Esophagus squamous epithelium (tissue), 5 donors: ENCODE data around the gene TXN2. TPM values are rescaled to one million over a fixed set of nuclear protein-coding genes. Genes with fewer than 3 reads are reported as not detected.

Experiments
- DNase-seq: peaks from one replicate; lab custom pipeline; 2025; lab: John Stamatoyannopoulos, UW
- H3K27ac ChIP-seq, 4 donors: fragments of 200-600 bp; sonication (generic); one replicate each; pipeline ENCODE4 v1.5.1; 2016 to 2019; ENCODE audit warnings: mild to moderate bottlenecking in 1 of 4
- H3K27me3 ChIP-seq, 4 donors: fragments of 200-600 bp; sonication (generic); 1 replicate in 3 of 4; 2 replicates in 1 of 4; pipeline versions ENCODE4 v1.5.1 to v1.6.0; 2017 to 2021; ENCODE audit warnings: antibody characterized with exemption in 1 of 4
- H3K36me3 ChIP-seq, 3 donors: fragments of 200-600 bp; sonication (generic); one replicate each; pipeline ENCODE4 v1.5.1; 2016 to 2019
- H3K4me1 ChIP-seq, 3 donors: fragments of 200-600 bp; sonication (generic); one replicate each; pipeline ENCODE4 v1.5.1; 2017 to 2019
- H3K4me3 ChIP-seq, 4 donors: fragments of 200-600 bp; sonication (generic); 1 replicate in 3 of 4; 2 replicates in 1 of 4; pipeline ENCODE4 v1.5.1; 2016 to 2019; ENCODE audit warnings: mild to moderate bottlenecking in 2 of 4, moderate library complexity in 1 of 4
- H3K9me3 ChIP-seq, 3 donors: fragments of 200-600 bp; sonication (generic); one replicate each; pipeline ENCODE4 v1.5.1; 2016 to 2019
- CTCF ChIP-seq, 6 experiments: fragments of 450-650 bp in 4 of 6; fragments of 200-600 bp in 2 of 6; sonication (generic) in 2 of 6; IDR thresholded peaks; one replicate each; pipeline ENCODE4 v1.5.1; 2016 to 2019; ENCODE audit warnings: antibody characterized with exemption in 6 of 6, mild to moderate bottlenecking in 4 of 6, moderate library complexity in 4 of 6
- POLR2A ChIP-seq, 4 donors: fragments of 450-650 bp; IDR thresholded peaks; one replicate each; pipeline ENCODE4 v1.6.1; 2017; ENCODE audit warnings: antibody characterized with exemption in 4 of 4, mild to moderate bottlenecking in 4 of 4, moderate library complexity in 3 of 4
- WGBS, 2 donors: methylation state at CpG; one replicate each; pipeline ENCODE4 v1.1.5; 2018; 5-methylcytosine and 5-hydroxymethylcytosine counted together
- intact Hi-C: fragments of 100-400 bp; cut with DNase I; formaldehyde crosslinking; loops from one replicate; pipeline ENCODE4 v1.15.0; 2022
- total RNA-seq, 4 donors: library from RNA; depleted of rRNA; stranded (reverse); fragments of >200 nt; gene quantifications; one replicate each; pipeline ENCODE4 v1.1.0, GENCODE V29; 2016
- donor health status: DM: yes; HTN: yes; CAD: no.

Gene TXN2
- total RNA-seq, 4 donors from 2014 or later: 58.4 to 88.4 (median 72.3) TPM

DNA sequence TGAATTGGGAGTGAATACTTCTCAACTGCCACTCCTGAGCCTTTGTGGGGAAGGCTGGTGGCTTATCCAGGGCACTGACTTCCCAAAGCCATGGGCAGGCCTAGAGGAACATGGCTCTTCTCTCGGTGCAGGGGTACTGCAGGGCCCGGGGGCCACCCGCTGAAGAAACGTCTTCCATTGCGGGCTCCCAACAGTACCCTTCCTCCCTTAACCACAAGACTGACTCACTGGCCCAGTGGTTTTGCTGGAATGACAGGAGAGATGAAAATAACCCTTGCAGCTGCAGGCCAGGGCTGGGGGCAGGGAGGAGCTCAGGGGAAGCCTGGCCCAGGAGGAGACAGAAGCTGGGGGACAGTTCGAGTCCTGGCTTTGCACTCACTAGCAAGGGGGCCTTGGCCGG, 13.5 kb downstream of the TXN2 start:
- H3K36me3 ChIP-seq: peaks cover 0 to 48% (median 3%) of the 10 kb centered on the region in 3 donors
- H3K4me1 ChIP-seq: peaks cover 29 to 86% (median 44%) of the 10 kb centered on the region in 3 donors
- no peak overlapping the region for H3K4me3 ChIP-seq
- WGBS, 2 donors: 40 to 55% methylated on average over 5 to 7 of the region's 7 CpGs
- no peaks in the 10 kb centered on the region for H3K27me3 ChIP-seq
- TF ChIP-seq CTCF (IDR thresholded peaks at IDR 0.05): no peak
- TF ChIP-seq POLR2A (IDR thresholded peaks at IDR 0.05): no peak
- intact Hi-C loops: no loop called here
- no peaks in the 10 kb centered on the region for H3K9me3 ChIP-seq
- DNase-seq: no peak
- peak overlapping the region in 3 of 4 donors; percentile 87 to 92 (median 88) for H3K27ac ChIP-seq

DNA sequence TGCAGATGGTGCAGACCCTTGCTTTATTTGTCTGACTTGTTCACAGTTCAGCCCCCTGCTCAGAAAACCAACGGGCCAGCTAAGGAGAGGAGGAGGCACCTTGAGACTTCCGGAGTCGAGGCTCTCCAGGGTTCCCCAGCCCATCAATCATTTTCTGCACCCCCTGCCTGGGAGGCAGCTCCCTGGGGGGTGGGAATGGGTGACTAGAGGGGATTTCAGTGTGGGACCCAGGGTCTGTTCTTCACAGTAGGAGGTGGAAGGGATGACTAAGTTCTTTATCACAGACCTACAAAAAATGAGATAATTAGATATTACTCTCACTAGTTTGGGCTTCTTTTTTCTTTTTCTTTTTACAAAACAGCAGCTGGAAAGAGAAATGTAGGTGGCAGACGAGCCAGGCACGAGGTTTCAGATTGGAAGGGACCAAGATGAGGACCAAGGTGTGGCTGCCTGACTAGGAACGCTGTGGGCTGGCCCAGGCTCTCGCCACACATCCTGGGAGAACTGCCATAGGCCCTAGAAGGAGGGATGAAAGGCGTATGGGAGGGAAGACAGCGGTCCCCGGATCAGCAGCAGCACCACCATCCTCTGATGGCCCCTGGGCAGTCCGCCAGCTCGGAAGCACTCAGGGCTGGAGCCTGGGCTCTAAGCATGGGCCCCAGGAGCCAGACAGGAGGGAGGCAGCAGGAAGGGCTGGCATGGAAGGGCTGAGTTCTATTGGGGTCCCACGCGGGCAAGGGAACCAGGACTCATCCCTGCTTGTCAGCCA, 14.2 kb downstream of the TXN2 start:
- Histone ChIP-seq H3K4me3 (no peak overlapping the region), H3K27ac (peak overlapping the region; percentile 84 to 92 (median 88)), H3K36me3 (peaks cover 0 to 41% (median 3%) of the 10 kb centered on the region in 3 donors), H3K27me3 (no peaks in the 10 kb centered on the region), H3K4me1 (peaks cover 29 to 85% (median 47%) of the 10 kb centered on the region in 3 donors), H3K9me3 (no peaks in the 10 kb centered on the region)
- no peak for TF ChIP-seq POLR2A (IDR thresholded peaks at IDR 0.05)
- no peak for TF ChIP-seq CTCF (IDR thresholded peaks at IDR 0.05)
- intact Hi-C loops: no loop called here
- 53 to 71% methylated on average over 3 to 11 of the region's 14 CpGs for WGBS, 2 donors
- no peak for DNase-seq

GRCh38 chr22:36466258-36466657, 15.2 kb downstream of the TXN2 start:
- no peak for DNase-seq
- H3K27me3 ChIP-seq: no peaks in the 10 kb centered on the region
- intact Hi-C loops: no loop called here
- no peak for TF ChIP-seq CTCF (IDR thresholded peaks at IDR 0.05)
- TF ChIP-seq POLR2A (IDR thresholded peaks at IDR 0.05): no peak
- WGBS, 2 donors: 58 to 93% methylated on average over 2 of the region's 7 CpGs
- peak overlapping the region; percentile 84 to 92 (median 88) for H3K27ac ChIP-seq
- peaks cover 35 to 87% (median 52%) of the 10 kb centered on the region in 3 donors for H3K4me1 ChIP-seq
- H3K36me3 ChIP-seq: peaks cover 0 to 33% (median 3%) of the 10 kb centered on the region in 3 donors
- no peaks in the 10 kb centered on the region for H3K9me3 ChIP-seq
- no peak overlapping the region for H3K4me3 ChIP-seq

DNA sequence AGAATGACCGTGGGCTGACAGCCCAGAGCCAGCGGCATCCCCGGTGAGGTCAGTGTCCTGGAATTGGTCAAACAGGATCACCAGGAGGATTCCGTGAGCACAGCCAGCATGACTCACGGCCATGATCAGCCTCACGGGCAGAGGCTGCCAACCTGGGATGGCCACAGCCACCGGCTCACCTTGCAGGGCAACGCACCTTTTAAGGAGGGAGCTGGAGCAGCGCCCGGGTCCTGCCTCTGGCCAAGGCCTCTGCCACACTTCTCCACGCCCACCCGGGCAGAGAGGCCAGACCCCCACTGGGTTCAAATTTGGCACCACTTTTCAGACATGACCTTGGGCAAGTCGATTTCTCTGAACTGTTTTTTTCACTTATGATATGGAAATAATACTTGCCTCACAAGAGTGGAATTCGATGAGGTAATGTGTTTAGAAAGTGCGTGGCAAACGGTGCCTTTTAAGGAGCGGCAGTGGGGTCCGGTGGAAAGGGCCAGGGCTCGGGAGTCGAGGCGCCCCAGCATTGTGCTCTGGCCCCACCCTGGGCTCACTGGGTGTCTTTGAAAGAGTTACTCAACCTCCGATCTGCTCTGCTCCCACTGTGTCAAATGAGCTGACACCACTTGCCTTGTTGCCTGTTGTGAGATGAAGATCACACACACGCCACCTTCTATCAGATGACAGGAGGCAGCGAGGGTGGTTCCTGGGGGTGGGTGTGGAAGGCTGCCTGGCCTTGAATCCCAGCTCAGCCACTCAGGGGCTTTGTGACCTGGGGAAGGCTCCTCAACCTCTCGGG, 16.0 kb downstream of the TXN2 start:
- intact Hi-C loops: no loop called here
- Histone ChIP-seq H3K4me3 (no peak overlapping the region), H3K36me3 (peaks cover 0 to 27% (median 3%) of the 10 kb centered on the region in 3 donors), H3K27me3 (no peaks in the 10 kb centered on the region), H3K27ac (peak overlapping the region; percentile 84 to 92 (median 88)), H3K9me3 (no peaks in the 10 kb centered on the region), H3K4me1 (peaks cover 32 to 79% (median 44%) of the 10 kb centered on the region in 3 donors)
- DNase-seq: no peak
- WGBS, 2 donors: 17% methylated on average over 3 to 14 of the region's 25 CpGs
- TF ChIP-seq CTCF (IDR thresholded peaks at IDR 0.05): no peak
- TF ChIP-seq POLR2A (IDR thresholded peaks at IDR 0.05): peak in 1 of 4 donors; percentile 10
